ENCODE measurements around the gene AZGP1. TPM values are rescaled to one million over a fixed set of nuclear protein-coding genes. Genes with fewer than 3 reads are reported as not detected.
"Not testable (repeated sequence)": the region's sequence is repeated elsewhere in the genome, so short reads cannot be mapped to it uniquely, and the experiment has no call there.

The AZGP1 gene
- total RNA-seq, 1 donor from 2014 or later: not detected

DNA sequence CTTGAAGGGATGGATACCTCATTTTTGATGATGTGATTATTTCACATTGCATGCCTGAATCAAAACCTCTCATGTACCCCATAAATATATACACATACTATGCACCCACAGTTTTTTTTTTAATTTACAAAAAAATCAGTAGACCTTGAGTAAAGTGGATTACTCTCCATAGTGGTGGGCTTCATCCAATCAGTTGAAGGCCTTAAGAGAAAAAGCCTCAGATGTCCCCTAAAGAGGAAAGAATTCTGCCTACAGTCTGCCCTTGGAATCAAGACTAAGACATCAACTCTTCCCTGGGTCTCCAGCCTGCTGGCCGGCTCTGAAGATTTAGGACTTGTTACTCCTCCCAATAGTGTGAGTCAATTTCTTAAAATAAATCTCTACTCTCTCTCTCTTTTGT is 1.1 kb downstream of the AZGP1 start:
- H3K36me3 Mint-ChIP-seq (ENCODE audit: unreplicated experiment): no peaks in the 10 kb centered on the region
- TF ChIP-seq, protein P1, sequence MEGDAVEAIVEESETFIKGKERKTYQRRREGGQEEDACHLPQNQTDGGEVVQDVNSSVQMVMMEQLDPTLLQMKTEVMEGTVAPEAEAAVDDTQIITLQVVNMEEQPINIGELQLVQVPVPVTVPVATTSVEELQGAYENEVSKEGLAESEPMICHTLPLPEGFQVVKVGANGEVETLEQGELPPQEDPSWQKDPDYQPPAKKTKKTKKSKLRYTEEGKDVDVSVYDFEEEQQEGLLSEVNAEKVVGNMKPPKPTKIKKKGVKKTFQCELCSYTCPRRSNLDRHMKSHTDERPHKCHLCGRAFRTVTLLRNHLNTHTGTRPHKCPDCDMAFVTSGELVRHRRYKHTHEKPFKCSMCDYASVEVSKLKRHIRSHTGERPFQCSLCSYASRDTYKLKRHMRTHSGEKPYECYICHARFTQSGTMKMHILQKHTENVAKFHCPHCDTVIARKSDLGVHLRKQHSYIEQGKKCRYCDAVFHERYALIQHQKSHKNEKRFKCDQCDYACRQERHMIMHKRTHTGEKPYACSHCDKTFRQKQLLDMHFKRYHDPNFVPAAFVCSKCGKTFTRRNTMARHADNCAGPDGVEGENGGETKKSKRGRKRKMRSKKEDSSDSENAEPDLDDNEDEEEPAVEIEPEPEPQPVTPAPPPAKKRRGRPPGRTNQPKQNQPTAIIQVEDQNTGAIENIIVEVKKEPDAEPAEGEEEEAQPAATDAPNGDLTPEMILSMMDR (IDR thresholded peaks at IDR 0.05): no peak
- DNase-seq (ENCODE audit: extremely low spot score, unreplicated experiment): no peak
- H3K27ac Mint-ChIP-seq (ENCODE audit: unreplicated experiment): no peak overlapping the region
- no peaks in the 10 kb centered on the region for H3K4me1 Mint-ChIP-seq (ENCODE audit: unreplicated experiment)
- no peak overlapping the region for H3K4me3 Mint-ChIP-seq (ENCODE audit: unreplicated experiment)
- H3K9me3 Mint-ChIP-seq (ENCODE audit: unreplicated experiment): no peaks in the 10 kb centered on the region
- peaks cover 30% of the 10 kb centered on the region for H3K27me3 Mint-ChIP-seq (ENCODE audit: unreplicated experiment)

DNA sequence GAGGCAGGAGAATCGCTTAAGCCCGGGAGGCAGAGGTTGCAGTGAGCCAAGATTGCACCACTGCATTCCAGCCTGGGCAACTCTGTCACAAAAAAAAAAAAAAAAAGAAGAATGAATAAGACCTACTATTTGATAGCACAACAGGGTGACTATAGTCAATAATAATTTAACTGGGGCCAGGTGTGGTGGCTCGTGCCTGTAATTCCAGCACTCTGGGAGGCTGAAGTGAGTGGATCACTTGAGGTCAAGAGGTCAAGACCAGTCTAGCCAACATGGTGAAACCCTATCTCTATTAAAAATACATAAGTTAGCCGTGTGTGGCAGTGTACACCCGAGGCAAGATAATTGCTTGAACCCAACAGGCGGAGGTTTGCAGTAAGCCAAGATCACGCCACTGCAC is 2.0 kb downstream of the AZGP1 start:
- H3K27ac Mint-ChIP-seq (ENCODE audit: unreplicated experiment); DNase-seq (ENCODE audit: extremely low spot score, unreplicated experiment); H3K4me1 Mint-ChIP-seq (ENCODE audit: unreplicated experiment); H3K36me3 Mint-ChIP-seq (ENCODE audit: unreplicated experiment); H3K9me3 Mint-ChIP-seq (ENCODE audit: unreplicated experiment); H3K4me3 Mint-ChIP-seq (ENCODE audit: unreplicated experiment): not testable (repeated sequence)
- H3K27me3 Mint-ChIP-seq (ENCODE audit: unreplicated experiment): peaks cover 30% of the 10 kb centered on the region

DNA sequence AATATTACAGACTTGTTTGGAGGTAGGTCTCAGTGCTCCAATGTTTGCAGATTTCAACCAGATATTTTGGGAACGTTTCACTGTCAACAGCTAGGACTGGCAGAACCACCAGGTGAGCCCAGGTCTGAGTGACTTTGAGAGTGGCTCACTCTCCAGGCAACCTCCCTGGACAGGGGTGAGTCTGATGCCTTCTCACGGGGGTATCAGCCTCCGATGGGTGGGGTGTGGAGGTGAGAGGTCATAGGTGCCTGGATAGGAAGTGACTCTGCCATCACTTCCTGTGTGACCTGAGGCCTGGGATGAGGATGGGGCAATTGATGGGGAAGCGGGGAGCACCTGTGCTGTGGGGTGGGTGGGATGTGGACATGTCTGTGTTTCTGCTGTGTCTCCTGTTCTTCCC is 4.6 kb downstream of the AZGP1 start:
- Mint-ChIP-seq H3K9me3 (ENCODE audit: unreplicated experiment) (no peaks in the 10 kb centered on the region), H3K27me3 (ENCODE audit: unreplicated experiment) (peaks cover 33% of the 10 kb centered on the region), H3K4me1 (ENCODE audit: unreplicated experiment) (no peaks in the 10 kb centered on the region), H3K4me3 (ENCODE audit: unreplicated experiment) (no peak overlapping the region), H3K27ac (ENCODE audit: unreplicated experiment) (no peak overlapping the region), H3K36me3 (ENCODE audit: unreplicated experiment) (no peaks in the 10 kb centered on the region)
- DNase-seq (ENCODE audit: extremely low spot score, unreplicated experiment): no peak
- TF ChIP-seq, protein P1 (IDR thresholded peaks at IDR 0.05): no peak

DNA sequence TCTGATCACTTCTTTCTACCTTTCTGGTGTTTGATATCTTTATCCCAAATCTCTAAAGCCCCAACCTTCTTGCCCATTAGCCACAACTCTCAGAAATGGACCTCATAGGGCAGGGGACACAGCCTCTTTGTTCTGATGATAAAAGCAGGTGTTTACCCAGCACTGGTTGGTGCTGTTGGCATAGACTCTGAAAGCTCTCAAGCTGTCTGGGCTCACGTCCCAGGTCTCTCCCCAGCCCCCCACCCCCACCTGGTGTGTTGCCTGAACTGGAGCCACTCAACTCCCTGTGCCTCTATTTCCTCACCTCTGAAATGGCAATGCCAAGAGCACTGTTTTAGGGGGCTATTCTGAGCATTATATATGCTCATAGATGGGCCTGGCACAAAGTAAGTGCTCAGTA is 6.0 kb downstream of the AZGP1 start:
- not testable (repeated sequence) for H3K9me3 Mint-ChIP-seq (ENCODE audit: unreplicated experiment); H3K4me3 Mint-ChIP-seq (ENCODE audit: unreplicated experiment); DNase-seq (ENCODE audit: extremely low spot score, unreplicated experiment); H3K36me3 Mint-ChIP-seq (ENCODE audit: unreplicated experiment); H3K4me1 Mint-ChIP-seq (ENCODE audit: unreplicated experiment); H3K27ac Mint-ChIP-seq (ENCODE audit: unreplicated experiment)
- peaks cover 28% of the 10 kb centered on the region for H3K27me3 Mint-ChIP-seq (ENCODE audit: unreplicated experiment)

DNA sequence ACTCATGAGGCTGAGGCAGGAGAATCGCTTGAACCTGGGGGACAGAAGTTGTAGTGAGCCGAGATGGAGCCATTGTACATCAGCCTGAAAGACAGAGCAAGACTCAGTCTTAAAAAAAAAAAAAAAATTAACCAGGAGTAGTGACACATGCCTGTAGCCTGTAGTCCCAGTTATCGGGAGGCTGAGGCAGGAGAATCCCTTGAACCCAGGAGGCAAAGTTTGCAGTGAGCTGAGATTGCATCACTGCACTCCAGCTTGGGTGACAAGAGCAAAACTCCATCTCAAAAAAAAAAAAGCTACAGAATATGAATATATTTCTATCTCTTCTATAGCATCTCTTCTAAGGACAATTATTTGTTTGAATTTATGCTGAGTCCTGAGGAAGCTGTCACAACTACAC is 6.5 kb downstream of the AZGP1 start:
- Mint-ChIP-seq H3K27ac (ENCODE audit: unreplicated experiment) (no peak overlapping the region), H3K4me3 (ENCODE audit: unreplicated experiment) (no peak overlapping the region), H3K36me3 (ENCODE audit: unreplicated experiment) (no peaks in the 10 kb centered on the region), H3K4me1 (ENCODE audit: unreplicated experiment) (no peaks in the 10 kb centered on the region), H3K27me3 (ENCODE audit: unreplicated experiment) (peaks cover 33% of the 10 kb centered on the region), H3K9me3 (ENCODE audit: unreplicated experiment) (no peaks in the 10 kb centered on the region)
- no peak for DNase-seq (ENCODE audit: extremely low spot score, unreplicated experiment)
- TF ChIP-seq, protein P1 (IDR thresholded peaks at IDR 0.05): no peak

DNA sequence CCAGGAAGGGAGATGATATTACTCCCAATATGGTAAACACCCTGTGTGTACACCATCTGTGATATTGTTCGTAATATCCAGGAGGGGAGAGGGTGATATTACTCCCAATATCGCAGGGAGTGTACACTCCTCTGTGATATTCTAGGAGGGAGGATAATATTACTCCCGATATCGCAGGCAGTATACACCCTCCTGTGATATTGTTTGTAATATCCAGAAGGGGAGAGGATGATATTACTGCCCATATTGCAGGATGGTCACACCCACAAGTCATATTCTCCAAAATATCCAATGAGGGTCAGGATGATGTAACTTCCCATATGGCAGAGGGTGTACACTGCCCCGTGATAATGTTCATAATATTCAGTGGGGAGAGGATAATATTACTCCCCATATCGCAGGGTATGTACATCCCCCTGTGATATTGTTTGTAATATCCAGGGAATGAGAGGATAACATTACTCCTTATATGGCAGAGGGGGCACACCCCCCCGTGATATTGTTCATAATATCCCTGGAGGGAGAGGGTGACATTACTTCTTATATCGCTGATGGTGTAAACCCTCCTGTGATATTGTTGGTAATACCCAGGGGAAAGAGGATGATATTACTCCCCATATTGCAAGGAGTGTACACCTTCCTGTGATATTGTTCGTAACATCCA is 17.1 kb downstream of the AZGP1 start:
- Mint-ChIP-seq H3K9me3 (ENCODE audit: unreplicated experiment) (no peaks in the 10 kb centered on the region), H3K4me3 (ENCODE audit: unreplicated experiment) (no peak overlapping the region), H3K36me3 (ENCODE audit: unreplicated experiment) (no peaks in the 10 kb centered on the region), H3K27ac (ENCODE audit: unreplicated experiment) (no peak overlapping the region), H3K27me3 (ENCODE audit: unreplicated experiment) (peaks cover 49% of the 10 kb centered on the region), H3K4me1 (ENCODE audit: unreplicated experiment) (no peaks in the 10 kb centered on the region)
- TF ChIP-seq, protein P1 (IDR thresholded peaks at IDR 0.05): no peak
- no peak for DNase-seq (ENCODE audit: extremely low spot score, unreplicated experiment)

Data from osteocyte (in vitro differentiated cells).